HG02943 (cell line): Measurements from ENCODE around the gene PRCP.
"Not testable (repeated sequence)": the region's sequence is repeated elsewhere in the genome, so short reads cannot be mapped to it uniquely, and the experiment has no call there.

Experiments
- ATAC-seq: cut with Tn5 transposase; IDR thresholded peaks from one replicate; pipeline ENCODE4 v1.9.1; 2021; ENCODE audit warnings: mild to moderate bottlenecking, low read depth, moderate library complexity; ENCODE audit not compliant: unreplicated experiment

The PRCP gene

GRCh38 chr11:82873919-82874333, 26.3 kb downstream of the PRCP start:
- no peak for ATAC-seq

GRCh38 chr11:82872377-82873150, 27.7 kb downstream of the PRCP start:
- no peak for ATAC-seq

DNA sequence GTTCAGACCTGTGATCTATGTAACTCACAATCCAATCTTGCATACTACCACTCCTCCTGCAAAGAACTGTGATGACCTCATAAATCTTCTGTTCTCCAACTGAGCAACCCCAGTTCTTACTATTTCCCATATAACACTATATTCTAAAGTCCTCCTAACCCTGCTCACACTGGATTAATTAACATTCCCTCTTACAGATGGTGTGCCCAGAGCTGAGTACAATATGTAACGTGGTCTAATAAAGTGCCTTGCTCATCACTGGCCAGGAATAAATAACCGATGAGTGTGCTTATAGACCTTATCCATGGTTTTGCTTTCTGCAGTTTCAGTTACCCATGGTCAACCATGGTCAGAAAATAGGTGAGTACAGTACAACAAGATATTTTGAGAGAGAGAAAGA, 28.6 kb downstream of the PRCP start:
- ATAC-seq, result no peak

- ATAC-seq, result no peak
These were observed 30.6 kb downstream of the PRCP start for GRCh38 chr11:82869657-82870056.

DNA sequence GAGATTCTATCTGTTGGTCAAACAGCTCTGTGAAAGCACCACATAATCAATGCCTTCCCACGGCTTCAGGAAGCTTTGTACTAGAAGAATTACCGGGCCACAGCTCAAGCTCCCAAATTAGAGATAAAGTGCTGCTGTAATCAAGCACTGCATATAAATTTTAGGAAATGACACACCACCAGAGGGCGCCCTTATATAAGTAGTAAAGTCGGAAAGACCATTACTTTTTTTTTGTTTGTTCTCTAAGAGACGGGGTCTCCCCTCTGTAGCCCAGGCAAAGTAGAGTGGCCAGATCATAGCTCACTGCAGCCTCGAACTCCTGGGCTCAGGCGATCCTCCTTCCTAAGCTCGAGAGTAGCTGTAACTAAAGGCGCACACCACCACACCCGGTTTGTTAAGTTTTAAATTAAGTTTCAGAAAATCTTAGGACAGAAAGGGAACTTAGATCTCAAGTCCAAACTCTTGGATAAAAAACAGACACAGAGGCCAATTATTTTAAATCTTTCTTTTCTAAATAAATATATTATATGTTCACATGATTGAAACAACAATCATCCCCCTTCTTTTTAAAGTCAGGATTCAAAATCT, 32.6 kb downstream of the PRCP start:
- ATAC-seq, result no peak

- no peak for ATAC-seq
These were observed 34.4 kb downstream of the PRCP start for GRCh38 chr11:82865841-82866240.

DNA sequence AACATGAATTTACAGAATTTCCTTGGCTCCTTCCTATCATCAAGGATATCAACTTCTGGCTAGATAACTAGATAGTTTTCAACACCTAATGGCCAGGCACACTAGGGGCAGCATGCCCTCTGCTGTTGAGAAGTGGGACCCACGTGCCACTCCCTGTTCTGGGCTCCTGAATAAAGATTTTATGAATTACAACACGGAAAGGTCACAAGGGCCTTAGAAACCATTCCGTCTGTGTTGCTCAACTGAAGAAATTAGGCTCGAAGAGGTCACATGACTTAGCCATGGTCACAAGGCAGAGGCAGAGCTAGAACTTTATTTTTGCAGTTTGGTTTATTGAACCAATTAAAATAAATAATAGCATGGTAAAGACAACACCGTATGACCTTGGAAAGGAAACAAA, 36.0 kb downstream of the PRCP start:
- no peak for ATAC-seq

DNA sequence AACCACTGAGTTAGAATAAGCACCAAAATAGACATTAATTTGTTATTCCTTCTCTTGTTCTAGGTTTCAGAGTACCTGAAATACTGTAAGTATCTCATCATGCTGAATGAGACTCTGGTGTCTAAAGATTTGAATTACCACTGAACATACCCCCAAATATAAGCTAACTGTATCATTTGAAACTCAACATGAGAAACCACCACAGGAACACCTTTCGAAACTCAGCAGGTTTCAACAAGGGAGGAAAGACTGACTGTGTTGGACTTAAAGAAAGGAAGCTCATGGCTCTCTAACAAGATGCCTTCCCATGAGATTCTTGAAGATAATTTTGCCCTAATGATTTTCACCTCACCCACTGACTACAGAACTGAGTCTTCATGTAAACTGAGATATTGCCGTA, 37.0 kb downstream of the PRCP start:
- no peak for ATAC-seq

GRCh38 chr11:82862379-82862778, 37.9 kb downstream of the PRCP start:
- no peak for ATAC-seq

DNA sequence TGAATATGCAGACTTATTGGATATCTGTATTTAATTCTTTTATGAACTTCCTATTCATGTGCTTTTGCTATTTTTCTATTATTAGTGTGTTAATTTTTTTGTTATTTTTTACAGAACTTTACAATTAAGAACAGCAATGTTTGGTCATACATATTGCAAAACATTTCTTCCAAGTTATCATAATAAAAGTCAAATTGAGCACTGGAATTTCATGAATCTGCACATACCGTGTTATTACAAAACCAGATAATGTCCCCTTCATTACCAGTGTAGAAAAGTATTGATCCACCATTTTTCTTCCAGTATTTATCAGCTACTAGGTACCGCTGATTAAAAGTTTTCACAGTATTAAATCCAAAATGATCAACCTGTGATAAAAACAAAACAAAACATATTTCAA, 40.5 kb downstream of the PRCP start:
- no peak for ATAC-seq

GRCh38 chr11:82858556-82859091, 41.6 kb downstream of the PRCP start:
- ATAC-seq, result no peak

- no peak for ATAC-seq
These were observed 42.1 kb downstream of the PRCP start for GRCh38 chr11:82858133-82858532.

DNA sequence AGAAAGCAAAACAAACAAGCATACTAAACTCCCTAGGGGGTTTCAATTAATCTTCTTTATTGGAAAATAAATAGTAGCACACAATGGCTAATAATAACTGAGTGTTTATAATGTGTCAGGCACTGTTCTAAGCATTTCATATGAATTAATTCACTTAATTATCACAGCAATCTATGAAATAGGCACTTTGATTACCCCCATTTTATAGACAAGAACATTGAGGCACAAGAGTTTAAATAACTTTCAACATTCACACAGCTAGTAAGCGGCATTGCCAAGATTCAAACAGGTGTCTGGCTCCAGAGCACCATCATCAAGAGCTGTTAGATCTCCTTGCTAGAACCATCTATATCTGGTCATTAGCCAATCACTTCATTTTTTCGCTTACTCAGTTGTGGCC, 43.1 kb downstream of the PRCP start:
- no peak for ATAC-seq

- no peak for ATAC-seq
These were observed 44.6 kb downstream of the PRCP start for GRCh38 chr11:82855616-82856015.

- ATAC-seq, result not testable (repeated sequence)
These were observed 45.3 kb downstream of the PRCP start for GRCh38 chr11:82854916-82855315.

GRCh38 chr11:82854242-82854641, 46.0 kb downstream of the PRCP start:
- ATAC-seq, result no peak

GRCh38 chr11:82848829-82849228, 51.4 kb downstream of the PRCP start:
- no peak for ATAC-seq

GRCh38 chr11:82845356-82846353, 54.6 kb downstream of the PRCP start:
- ATAC-seq, result no peak

- ATAC-seq, result no peak
These were observed 57.0 kb downstream of the PRCP start for GRCh38 chr11:82843057-82843795.

- ATAC-seq, result no peak
These were observed 58.2 kb downstream of the PRCP start for GRCh38 chr11:82842019-82842418.
